ENCODE data around the gene ADPRM. TPM values are rescaled to one million over a fixed set of nuclear protein-coding genes. Genes with fewer than 3 reads are reported as not detected.

ADPRM gene
- total and polyA plus RNA-seq, 11 donors, result 2.1 to 7.2 (median 4.2) TPM

DNA sequence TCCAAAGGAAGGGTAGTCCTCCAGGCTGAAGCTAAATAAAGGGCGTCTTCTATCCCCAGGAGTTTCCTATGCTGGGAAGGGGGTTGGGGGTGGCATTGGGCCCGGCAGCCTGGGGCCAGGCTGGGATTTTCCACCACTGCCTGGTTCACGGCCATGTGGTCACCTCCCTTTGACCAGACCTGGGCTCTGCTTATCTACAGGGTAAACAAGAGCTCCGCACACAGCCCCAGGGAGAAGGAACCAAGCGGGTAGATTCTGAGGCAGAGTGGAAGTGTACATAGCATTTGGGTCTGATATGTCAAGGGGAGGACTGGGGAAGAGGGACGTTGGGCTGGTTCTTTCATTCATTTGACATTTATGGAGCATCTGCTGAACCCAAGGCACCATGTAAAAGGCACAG lies 59.7 kb downstream of the ADPRM start:
- TF ChIP-seq, protein P1, sequence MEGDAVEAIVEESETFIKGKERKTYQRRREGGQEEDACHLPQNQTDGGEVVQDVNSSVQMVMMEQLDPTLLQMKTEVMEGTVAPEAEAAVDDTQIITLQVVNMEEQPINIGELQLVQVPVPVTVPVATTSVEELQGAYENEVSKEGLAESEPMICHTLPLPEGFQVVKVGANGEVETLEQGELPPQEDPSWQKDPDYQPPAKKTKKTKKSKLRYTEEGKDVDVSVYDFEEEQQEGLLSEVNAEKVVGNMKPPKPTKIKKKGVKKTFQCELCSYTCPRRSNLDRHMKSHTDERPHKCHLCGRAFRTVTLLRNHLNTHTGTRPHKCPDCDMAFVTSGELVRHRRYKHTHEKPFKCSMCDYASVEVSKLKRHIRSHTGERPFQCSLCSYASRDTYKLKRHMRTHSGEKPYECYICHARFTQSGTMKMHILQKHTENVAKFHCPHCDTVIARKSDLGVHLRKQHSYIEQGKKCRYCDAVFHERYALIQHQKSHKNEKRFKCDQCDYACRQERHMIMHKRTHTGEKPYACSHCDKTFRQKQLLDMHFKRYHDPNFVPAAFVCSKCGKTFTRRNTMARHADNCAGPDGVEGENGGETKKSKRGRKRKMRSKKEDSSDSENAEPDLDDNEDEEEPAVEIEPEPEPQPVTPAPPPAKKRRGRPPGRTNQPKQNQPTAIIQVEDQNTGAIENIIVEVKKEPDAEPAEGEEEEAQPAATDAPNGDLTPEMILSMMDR (IDR thresholded peaks at IDR 0.05), result no peak
- no peak for TF ChIP-seq POLR2A (IDR thresholded peaks at IDR 0.05)
- intact Hi-C loops (cut with DNase I), result loop anchor here in 1 of 10 donors (5.0 kb wide), 1 partner anchor 80 kb away; the partner anchor contains the start of gene PIRT
- ATAC-seq (no peak), DNase-seq (no peak)
- no peak overlapping the region for H3K4me3 ChIP-seq
- no peaks in the 10 kb centered on the region for H3K27me3 ChIP-seq
- H3K27ac ChIP-seq, result no peak overlapping the region
- H3K4me1 ChIP-seq, result peaks cover 0 to 6% (median 0%) of the 10 kb centered on the region in 12 donors
- no peaks in the 10 kb centered on the region for H3K36me3 ChIP-seq
- no peaks in the 10 kb centered on the region for H3K9me3 ChIP-seq
- 78 to 88% (median 84%) methylated on average over 5 to 6 of the region's 6 CpGs for WGBS, 4 donors

DNA sequence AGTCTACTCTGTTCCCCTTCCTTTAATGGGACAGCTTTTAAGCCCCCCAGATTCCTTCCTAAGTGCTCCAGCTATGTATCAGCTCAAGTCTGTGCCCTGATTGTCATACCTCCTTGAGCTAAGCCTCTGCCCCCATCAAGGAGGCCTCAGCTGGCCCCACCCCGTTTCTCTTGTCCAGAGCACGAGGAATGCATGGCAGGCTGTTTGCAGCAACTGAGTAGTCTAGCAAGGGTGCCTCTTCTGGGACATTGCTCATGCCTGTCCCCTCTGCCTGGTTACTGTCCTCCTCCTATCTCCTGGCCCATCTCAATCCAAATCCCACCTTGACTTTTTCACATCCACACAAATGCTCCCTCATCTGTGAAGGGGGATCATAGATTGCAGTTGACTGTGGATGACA lies 60.3 kb downstream of the ADPRM start:
- no peaks in the 10 kb centered on the region for H3K9me3 ChIP-seq
- H3K36me3 ChIP-seq, result no peaks in the 10 kb centered on the region
- TF ChIP-seq, protein P1 (IDR thresholded peaks at IDR 0.05), result no peak
- TF ChIP-seq POLR2A (IDR thresholded peaks at IDR 0.05), result no peak
- DNase-seq (no peak), ATAC-seq (no peak)
- no peak overlapping the region for H3K27ac ChIP-seq
- H3K4me3 ChIP-seq, result no peak overlapping the region
- peaks cover 0 to 6% (median 0%) of the 10 kb centered on the region in 12 donors for H3K4me1 ChIP-seq
- 65 to 77% (median 67%) methylated on average over 2 of the region's 2 CpGs for WGBS, 4 donors
- intact Hi-C loops (cut with DNase I), result loop anchor here in 1 of 10 donors (5.0 kb wide), 1 partner anchor 80 kb away; the partner anchor contains the start of gene PIRT
- no peaks in the 10 kb centered on the region for H3K27me3 ChIP-seq

DNA sequence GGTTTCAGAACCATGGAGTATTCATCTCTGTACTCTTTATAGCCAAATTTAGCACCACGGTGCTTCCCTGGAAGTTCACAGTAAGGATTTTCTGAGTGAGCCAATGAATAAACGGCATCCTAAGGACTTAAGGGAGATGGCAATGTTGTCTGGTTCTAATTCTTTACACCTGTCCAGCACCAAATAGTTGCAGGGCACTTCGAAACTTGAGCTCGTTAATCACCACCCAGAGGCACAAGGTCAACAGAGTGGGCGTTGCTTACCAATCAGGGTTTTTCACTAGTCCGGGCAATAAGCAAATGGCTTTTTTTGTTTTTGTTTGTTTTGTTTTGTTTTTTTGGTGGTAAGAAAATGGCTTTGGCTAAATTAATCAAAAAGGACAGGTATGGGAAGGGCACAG lies 60.7 kb downstream of the ADPRM start:
- Histone ChIP-seq H3K36me3 (no peaks in the 10 kb centered on the region), H3K4me3 (no peak overlapping the region), H3K4me1 (peaks cover 0 to 6% (median 0%) of the 10 kb centered on the region in 12 donors), H3K9me3 (no peaks in the 10 kb centered on the region), H3K27ac (no peak overlapping the region), H3K27me3 (no peaks in the 10 kb centered on the region)
- TF ChIP-seq POLR2A (IDR thresholded peaks at IDR 0.05), result no peak
- TF ChIP-seq, protein P1 (IDR thresholded peaks at IDR 0.05), result no peak
- no peak for DNase-seq
- intact Hi-C loops (cut with DNase I), result loop anchor here in 1 of 10 donors (5.0 kb wide), 1 partner anchor 79 kb away; the partner anchor contains the start of gene PIRT
- ATAC-seq, result no peak
- 85 to 92% (median 89%) methylated on average over 6 of the region's 6 CpGs for WGBS, 4 donors

Other genes starting within 250 kb of the ADPRM start
- not detected for gene MYH4, start 228.0 kb upstream of the ADPRM start, total RNA-seq
- gene MYH4, start 228.0 kb upstream of the ADPRM start, polyA plus RNA-seq, result not detected
- gene MYH1, start 179.1 kb upstream of the ADPRM start, total RNA-seq, result under 1 TPM in 2 of 9 donors, not detected in 7; 0.04 to 0.09 TPM
- gene MYH1, start 179.1 kb upstream of the ADPRM start, polyA plus RNA-seq, result not detected
- gene MYH2, start 147.9 kb upstream of the ADPRM start, total RNA-seq, result under 1 TPM in 2 of 9 donors, not detected in 7; 0.07 to 0.40 TPM
- gene MYH2, start 147.9 kb upstream of the ADPRM start, polyA plus RNA-seq, result not detected
- 1 to 10 TPM in 1 of 9 donors, under 1 TPM in 8; 0.13 to 1.8 (median 0.62) TPM for gene MYH3, start 40.3 kb upstream of the ADPRM start, total RNA-seq
- gene MYH3, start 40.3 kb upstream of the ADPRM start, polyA plus RNA-seq, result 1 to 10 TPM in 1 of 2 donors, under 1 TPM in 1; 0.57 to 1.2 TPM
- 10 to 100 TPM; 27.7 to 42.9 (median 31.4) TPM for gene SCO1, start 61 bp upstream of the ADPRM start, total RNA-seq
- 10 to 100 TPM in 1 of 2 donors, 1 to 10 TPM in 1; 9.2 to 53.4 TPM for gene SCO1, start 61 bp upstream of the ADPRM start, polyA plus RNA-seq
- gene TMEM220, start 32.4 kb downstream of the ADPRM start, total RNA-seq, result 10 to 100 TPM in 1 of 9 donors, 1 to 10 TPM in 8; 3.8 to 13.9 (median 6.3) TPM
- 1 to 10 TPM; 3.2 to 8.3 TPM for gene TMEM220, start 32.4 kb downstream of the ADPRM start, polyA plus RNA-seq
- not detected for gene TMEM238L, start 106.5 kb downstream of the ADPRM start, total RNA-seq
- not detected for gene TMEM238L, start 106.5 kb downstream of the ADPRM start, polyA plus RNA-seq
- not detected for gene PIRT, start 140.5 kb downstream of the ADPRM start, total RNA-seq
- gene PIRT, start 140.5 kb downstream of the ADPRM start, polyA plus RNA-seq, result not detected

Data from heart left ventricle (tissue), 16 donors.